GM23248 (cell line): ENCODE results near the gene DCTN4. TPM values are rescaled to one million over a fixed set of nuclear protein-coding genes. Genes with fewer than 3 reads are reported as not detected.

Source experiments
- DNase-seq: peaks from one replicate; pipeline ENCODE4 v3.0.0-alpha.2; 2015
- H2AFZ ChIP-seq: fragments of 200-600 bp; sonication (generic); 2 replicates; pipeline ENCODE4 v1.6.1; 2016; ENCODE audit warnings: antibody characterized with exemption
- H3F3A ChIP-seq: fragments of 200-600 bp; sonication (generic); 2 replicates; pipeline ENCODE4 v1.6.1; 2016; ENCODE audit warnings: mild to moderate bottlenecking, antibody characterized with exemption, mixed run types; ENCODE audit not compliant: insufficient read depth
- H3K27ac ChIP-seq: fragments of 200-600 bp; sonication (generic); 2 replicates; pipeline ENCODE4 v1.5.1; 2016; ENCODE audit warnings: mild to moderate bottlenecking
- H3K27me3 ChIP-seq: fragments of 200-600 bp; sonication (generic); replicated peaks from 2 replicates; pipeline ENCODE4 v1.6.1; 2016; ENCODE audit warnings: mild to moderate bottlenecking; ENCODE audit not compliant: insufficient read depth
- H3K36me3 ChIP-seq: fragments of 200-600 bp; sonication (generic); 2 replicates; pipeline ENCODE4 v1.6.1; 2016; ENCODE audit warnings: low read depth, mild to moderate bottlenecking
- H3K4me1 ChIP-seq: fragments of 200-600 bp; sonication (generic); 2 replicates; pipeline ENCODE4 v1.6.1; 2016; ENCODE audit warnings: mild to moderate bottlenecking; ENCODE audit not compliant: insufficient read depth
- H3K4me2 ChIP-seq: fragments of 200-600 bp; sonication (generic); one replicate; pipeline ENCODE4 v1.6.1; 2016; ENCODE audit warnings: mild to moderate bottlenecking; ENCODE audit not compliant: unreplicated experiment
- H3K4me3 ChIP-seq: fragments of 200-600 bp; sonication (generic); 2 replicates; pipeline ENCODE4 v1.5.1; 2016; ENCODE audit warnings: mild to moderate bottlenecking
- H3K79me2 ChIP-seq: fragments of 200-600 bp; sonication (generic); 2 replicates; pipeline ENCODE4 v1.6.1; 2016; ENCODE audit warnings: mild to moderate bottlenecking; ENCODE audit not compliant: insufficient read depth
- H3K9ac ChIP-seq: fragments of 200-600 bp; sonication (generic); 2 replicates; pipeline ENCODE4 v1.6.1; 2016; ENCODE audit warnings: mild to moderate bottlenecking
- H3K9me2 ChIP-seq: fragments of 200-600 bp; sonication (generic); 2 replicates; pipeline ENCODE4 v1.6.1; 2016; ENCODE audit warnings: mixed run types, mild to moderate bottlenecking, moderate library complexity; ENCODE audit not compliant: insufficient read depth
- H3K9me3 ChIP-seq: fragments of 200-600 bp; sonication (generic); one replicate; pipeline ENCODE4 v1.6.1; 2017; ENCODE audit warnings: low read depth
- H4K20me1 ChIP-seq: fragments of 200-600 bp; sonication (generic); 2 replicates; pipeline ENCODE4 v1.6.0; 2016; ENCODE audit not compliant: insufficient read depth
- EZH2 ChIP-seq: fragments of 200-600 bp; sonication (generic); IDR thresholded peaks from 2 replicates; pipeline ENCODE4 v1.6.1; 2018; ENCODE audit warnings: antibody characterized with exemption, mild to moderate bottlenecking; ENCODE audit not compliant: insufficient read depth, poor library complexity, severe bottlenecking
- EZH2phosphoT487 ChIP-seq: fragments of 200-600 bp; sonication (generic); IDR thresholded peaks from 2 replicates; pipeline ENCODE4 v1.6.1; 2018; ENCODE audit warnings: antibody characterized with exemption, moderate library complexity, mild to moderate bottlenecking, low read depth; ENCODE audit not compliant: insufficient read depth
- WGBS, 2 experiments: methylation state at CpG; one replicate each; pipeline ENCODE4 v1.1.6; 2015 to 2017; ENCODE audit warnings: low lambda C conversion rate in 2 of 2, low coverage in 1 of 2; ENCODE audit errors: missing lambda C conversion rate in 2 of 2; 5-methylcytosine and 5-hydroxymethylcytosine counted together
- in situ Hi-C: fragments of 300-500 bp; cut with MboI; formaldehyde crosslinking; loops from 2 replicates; pipeline ENCODE4 v1.15.0; 2020
- polyA plus RNA-seq: library from polyadenylated mRNA; unstranded; fragments of >200 nt; fragmentation: Nextera tagmentation; extraction: Ambion mirVana; gene quantifications from 2 replicates; pipeline ENCODE4 v1.2.1, GENCODE V29; 2016
- total RNA-seq: library from RNA; depleted of rRNA; stranded (reverse); fragments of >200 nt; shearing (Covaris generic); gene quantifications from 2 replicates; pipeline ENCODE4 v1.2.3, GENCODE V29; 2014

DCTN4 gene
- total and polyA plus RNA-seq, 2 experiments from 2014 or later = 34.5 to 47.1 TPM

DNA sequence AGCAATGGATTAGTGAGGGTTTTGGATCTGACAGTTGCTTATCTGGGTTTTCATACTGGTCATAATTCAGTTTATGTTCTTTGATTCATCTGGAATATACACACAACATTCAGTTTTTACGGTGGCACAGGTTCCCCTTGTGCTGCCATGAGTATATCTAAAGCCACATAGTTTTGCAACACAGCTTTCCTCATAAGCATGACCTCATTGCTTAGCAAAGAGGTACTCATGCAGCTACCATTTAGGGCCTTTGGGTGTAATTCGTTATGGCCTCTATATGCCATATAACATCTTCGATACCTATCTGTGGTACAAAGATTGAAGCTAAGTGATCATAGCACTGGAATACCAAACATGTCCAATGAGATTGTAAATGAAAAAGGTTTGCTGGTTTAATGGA is 55.1 kb downstream of the DCTN4 start:
- Histone ChIP-seq H3K36me3 (peaks cover 10% of the 10 kb centered on the region; the same call in 1 of the 2 replicates), H3K4me3 (no peak overlapping the region), H3K4me1 (peaks cover 14% of the 10 kb centered on the region), H3K27me3 (no peaks in the 10 kb centered on the region), H3K4me2 (no peak overlapping the region), H3K9ac (no peak overlapping the region), H2AFZ (no peak overlapping the region), H3K9me2 (no peaks in the 10 kb centered on the region), H3F3A (peaks cover 18% of the 10 kb centered on the region; the same call in 1 of the 2 replicates), H3K79me2 (peaks cover 20% of the 10 kb centered on the region), H3K9me3 (no peaks in the 10 kb centered on the region), H3K27ac (no peak overlapping the region), H4K20me1 (no peaks in the 10 kb centered on the region)
- TF ChIP-seq EZH2phosphoT487 (no peak), EZH2 (no peak)
- WGBS, 2 experiments = 75 to 80% methylated on average over 3 of the region's 3 CpGs
- in situ Hi-C loops = no loop called here
- DNase-seq = peak; percentile 44

- peak within 1 kb of the TSS; percentile 82 for H3K4me3 ChIP-seq
- H3K4me1 ChIP-seq = peaks cover 14% of the 10 kb centered on the region
- peak; percentile 96 for DNase-seq
- H3K9me3 ChIP-seq = no peaks in the 10 kb centered on the region
- peaks cover 39% of the 10 kb centered on the region for H3K79me2 ChIP-seq
- no peaks in the 10 kb centered on the region for H4K20me1 ChIP-seq
- H3K36me3 ChIP-seq = peaks cover 29% of the 10 kb centered on the region
- H2AFZ ChIP-seq = peak within 1 kb of the TSS; percentile 96
- TF ChIP-seq EZH2 = no peak
- no peak for TF ChIP-seq EZH2phosphoT487
- in situ Hi-C loops = no loop called here
- H3K9ac ChIP-seq = peak within 1 kb of the TSS; percentile 92
- no peaks in the 10 kb centered on the region for H3K27me3 ChIP-seq
- 1% methylated on average over 49 to 58 of the region's 59 CpGs for WGBS, 2 experiments
- peak within 1 kb of the TSS; percentile 75 for H3K27ac ChIP-seq
- H3F3A ChIP-seq = peaks cover 12% of the 10 kb centered on the region; the same call in 1 of the 2 replicates
- H3K9me2 ChIP-seq = no peaks in the 10 kb centered on the region
- H3K4me2 ChIP-seq = peak within 1 kb of the TSS; percentile 77
Measured at GRCh38 chr5:150700594-150701377, 58.0 kb downstream of the DCTN4 start, which contains the start of gene RBM22. Gene RBM22, minus strand, starts transcription at chr5:150701062. Its CDS starts 77 bp downstream, at chr5:150700985.

DNA sequence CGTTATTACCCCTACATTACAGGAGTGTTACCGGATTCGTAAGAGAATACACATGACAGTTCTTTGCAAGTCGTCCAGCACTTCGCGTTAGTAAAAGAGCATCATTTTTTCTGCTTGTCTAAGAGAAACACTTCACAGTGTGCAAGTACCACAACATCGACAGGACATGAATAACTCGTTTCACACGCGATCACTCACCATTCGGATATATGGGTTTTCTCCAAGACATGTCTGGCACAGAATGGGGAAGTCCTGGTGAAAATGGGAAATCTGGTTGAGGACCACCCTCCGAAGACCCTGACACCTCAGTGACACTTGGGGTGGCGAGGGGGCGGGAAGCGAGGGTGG is 58.6 kb downstream of the DCTN4 start:
- H3F3A ChIP-seq = peaks cover 12% of the 10 kb centered on the region; the same call in 1 of the 2 replicates
- H3K4me3 ChIP-seq = peak overlapping the region; percentile 82
- DNase-seq = no peak
- peak overlapping the region; percentile 75 for H3K27ac ChIP-seq
- TF ChIP-seq EZH2phosphoT487 (no peak), EZH2 (no peak)
- no peaks in the 10 kb centered on the region for H3K9me3 ChIP-seq
- H2AFZ ChIP-seq = peak overlapping the region; percentile 96
- H3K4me1 ChIP-seq = peaks cover 14% of the 10 kb centered on the region
- H3K9ac ChIP-seq = peak overlapping the region; percentile 92
- in situ Hi-C loops = no loop called here
- H3K9me2 ChIP-seq = no peaks in the 10 kb centered on the region
- H3K36me3 ChIP-seq = peaks cover 34% of the 10 kb centered on the region
- 0 to 3% methylated on average over 15 of the region's 15 CpGs for WGBS, 2 experiments
- H3K27me3 ChIP-seq = no peaks in the 10 kb centered on the region
- peaks cover 39% of the 10 kb centered on the region for H3K79me2 ChIP-seq
- H4K20me1 ChIP-seq = no peaks in the 10 kb centered on the region
- H3K4me2 ChIP-seq = peak overlapping the region; percentile 77

GRCh38 chr5:150694612-150695011 is 64.2 kb downstream of the DCTN4 start:
- Histone ChIP-seq H3K9me2 (no peaks in the 10 kb centered on the region), H3K27ac (no peak overlapping the region), H3K36me3 (peaks cover 82% of the 10 kb centered on the region), H3K4me1 (peaks cover 8% of the 10 kb centered on the region), H2AFZ (no peak overlapping the region), H3K27me3 (no peaks in the 10 kb centered on the region), H3K9ac (no peak overlapping the region), H3K4me3 (no peak overlapping the region), H3K79me2 (peaks cover 28% of the 10 kb centered on the region), H3F3A (peaks cover 22% of the 10 kb centered on the region; the same call in 1 of the 2 replicates), H3K9me3 (no peaks in the 10 kb centered on the region), H3K4me2 (no peak overlapping the region), H4K20me1 (no peaks in the 10 kb centered on the region)
- peak; percentile 30 for DNase-seq
- WGBS, 2 experiments = 65% methylated on average over 3 of the region's 3 CpGs
- in situ Hi-C loops = no loop called here
- no peak for TF ChIP-seq EZH2
- no peak for TF ChIP-seq EZH2phosphoT487
